GM12872 (cell line): ENCODE results near the gene NAMPT.

ENCODE experiments used
- TF ChIP-seq, protein P1 (sequence below): IDR thresholded peaks from 3 replicates; pipeline ENCODE4 v1.5.1; 2011; ENCODE audit warnings: low read depth, mild to moderate bottlenecking, low read length, moderate library complexity; ENCODE audit not compliant: insufficient read depth

The NAMPT gene

DNA sequence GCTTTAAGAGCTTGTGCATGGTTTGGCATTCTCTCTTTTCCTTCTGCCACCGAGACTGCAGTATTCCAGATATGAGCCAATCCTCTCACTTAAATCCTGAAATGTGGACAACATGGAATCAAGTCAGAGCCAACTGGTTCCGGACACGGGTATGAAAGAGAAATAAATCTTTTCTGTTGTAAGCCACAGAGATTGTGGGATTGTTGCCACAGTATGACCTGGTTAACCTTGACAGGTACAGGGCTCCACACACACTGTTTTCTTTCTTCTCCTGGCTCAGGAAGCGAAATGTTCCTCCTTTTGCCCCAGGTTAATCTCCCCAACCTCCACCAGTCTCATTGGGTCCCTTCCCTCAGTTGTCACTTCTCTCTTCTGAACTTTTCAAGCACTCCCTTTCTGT, 6.5 kb upstream of the NAMPT start:
- TF ChIP-seq, protein P1, sequence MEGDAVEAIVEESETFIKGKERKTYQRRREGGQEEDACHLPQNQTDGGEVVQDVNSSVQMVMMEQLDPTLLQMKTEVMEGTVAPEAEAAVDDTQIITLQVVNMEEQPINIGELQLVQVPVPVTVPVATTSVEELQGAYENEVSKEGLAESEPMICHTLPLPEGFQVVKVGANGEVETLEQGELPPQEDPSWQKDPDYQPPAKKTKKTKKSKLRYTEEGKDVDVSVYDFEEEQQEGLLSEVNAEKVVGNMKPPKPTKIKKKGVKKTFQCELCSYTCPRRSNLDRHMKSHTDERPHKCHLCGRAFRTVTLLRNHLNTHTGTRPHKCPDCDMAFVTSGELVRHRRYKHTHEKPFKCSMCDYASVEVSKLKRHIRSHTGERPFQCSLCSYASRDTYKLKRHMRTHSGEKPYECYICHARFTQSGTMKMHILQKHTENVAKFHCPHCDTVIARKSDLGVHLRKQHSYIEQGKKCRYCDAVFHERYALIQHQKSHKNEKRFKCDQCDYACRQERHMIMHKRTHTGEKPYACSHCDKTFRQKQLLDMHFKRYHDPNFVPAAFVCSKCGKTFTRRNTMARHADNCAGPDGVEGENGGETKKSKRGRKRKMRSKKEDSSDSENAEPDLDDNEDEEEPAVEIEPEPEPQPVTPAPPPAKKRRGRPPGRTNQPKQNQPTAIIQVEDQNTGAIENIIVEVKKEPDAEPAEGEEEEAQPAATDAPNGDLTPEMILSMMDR: no peak

DNA sequence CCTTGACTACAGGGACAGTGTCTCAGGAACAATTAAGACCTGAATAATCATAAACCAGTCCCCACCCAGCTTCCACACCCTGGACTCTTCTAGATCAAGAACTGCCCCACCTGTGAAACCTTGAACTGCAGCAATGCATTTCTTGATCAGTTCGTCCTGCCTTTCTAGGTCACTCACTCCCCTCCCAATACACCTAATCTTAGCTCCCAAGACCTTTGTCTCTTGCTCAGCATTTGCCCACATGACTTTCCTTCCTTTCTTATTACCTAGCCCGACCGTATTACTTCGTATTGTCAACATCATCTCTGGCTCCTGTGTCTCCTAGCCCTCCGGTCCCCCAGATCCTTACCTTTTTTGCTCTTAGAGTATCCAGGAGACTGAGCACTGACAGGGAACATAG, 5.5 kb upstream of the NAMPT start:
- TF ChIP-seq, protein P1: no peak

DNA sequence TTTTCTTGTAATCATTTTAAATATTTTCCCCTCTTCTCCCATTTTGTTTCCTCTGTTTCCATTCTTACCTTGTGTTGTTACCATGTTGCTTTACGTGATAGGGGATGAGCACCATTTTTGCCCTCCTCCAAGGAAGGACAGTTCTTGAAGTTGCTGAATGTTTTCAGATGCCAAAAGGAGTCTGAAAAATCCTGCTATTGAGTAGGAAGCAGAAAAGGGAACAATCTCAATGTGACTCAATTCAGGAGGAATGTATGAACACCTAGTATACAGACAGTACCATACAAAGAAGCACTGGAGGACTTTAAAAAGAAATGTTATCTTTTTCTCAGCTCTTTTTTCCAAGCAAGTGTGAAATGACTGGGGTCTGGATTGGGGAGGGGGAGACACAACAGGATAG, 5.1 kb upstream of the NAMPT start:
- TF ChIP-seq, protein P1: no peak

DNA sequence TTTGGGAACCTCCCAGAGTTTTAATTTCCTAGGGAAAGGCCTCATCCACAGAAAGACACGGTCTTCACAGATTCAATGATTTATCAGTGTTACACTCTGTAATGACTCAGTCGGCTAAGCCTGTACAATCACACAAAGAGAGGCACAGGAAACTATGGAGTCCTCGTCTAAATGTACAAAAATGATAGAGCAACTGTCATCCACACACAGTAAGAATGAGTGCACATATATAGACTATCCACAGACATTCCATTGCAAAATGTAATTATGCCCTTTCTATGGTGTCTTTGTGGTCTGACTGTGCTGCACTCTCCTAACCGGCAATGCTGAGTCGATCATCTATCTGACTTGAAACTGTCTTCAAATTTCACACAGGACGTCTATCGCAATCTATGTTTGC, 3.5 kb upstream of the NAMPT start:
- TF ChIP-seq, protein P1: no peak

DNA sequence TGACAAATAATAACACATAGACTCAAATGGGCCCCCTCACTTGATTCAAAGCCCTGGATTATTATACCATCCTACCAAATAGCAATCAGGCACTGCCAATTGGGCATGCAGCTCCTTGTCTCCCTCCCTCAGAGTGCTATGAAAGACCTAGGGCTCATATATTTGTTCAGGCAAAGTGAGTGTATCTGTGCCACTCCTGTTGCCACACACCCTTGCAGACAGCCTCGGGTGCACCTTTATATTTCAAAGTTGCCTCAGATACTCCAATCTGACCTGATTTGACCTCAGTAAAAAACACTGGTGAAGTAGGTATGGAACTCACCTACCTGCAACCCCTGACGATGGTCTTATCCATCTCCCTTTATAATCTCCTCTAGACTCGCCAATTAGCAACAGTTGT, 3.0 kb upstream of the NAMPT start:
- TF ChIP-seq, protein P1: no peak

DNA sequence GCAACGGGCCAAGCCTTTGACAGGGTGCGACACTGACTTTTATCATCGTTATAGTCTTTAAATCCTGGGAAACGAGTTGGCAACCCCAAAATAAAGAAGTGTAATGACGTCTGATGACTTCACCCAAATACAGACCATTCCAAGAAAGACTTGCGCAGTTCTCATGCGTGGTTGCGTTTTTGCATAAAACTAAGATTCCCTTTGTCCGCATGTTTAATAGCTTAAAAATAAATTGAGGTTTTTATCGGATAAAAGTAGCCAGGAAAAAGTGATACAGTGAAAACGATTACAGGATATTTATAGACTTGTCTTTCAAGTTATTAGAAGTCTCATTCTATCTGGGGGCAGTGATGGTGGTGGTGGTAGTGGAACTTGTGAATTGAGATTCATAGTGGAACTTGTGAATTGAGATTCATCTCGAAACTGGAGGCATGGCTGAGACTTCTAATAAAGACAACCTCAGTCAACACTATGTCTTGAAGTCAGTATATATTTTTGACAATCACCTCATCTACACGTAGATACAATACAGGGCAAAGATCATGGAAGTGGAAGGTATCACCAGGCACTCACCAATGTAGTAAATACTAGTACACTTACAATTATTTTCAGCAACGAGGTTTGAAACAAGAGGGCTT, 1.2 kb upstream of the NAMPT start:
- TF ChIP-seq, protein P1: no peak

DNA sequence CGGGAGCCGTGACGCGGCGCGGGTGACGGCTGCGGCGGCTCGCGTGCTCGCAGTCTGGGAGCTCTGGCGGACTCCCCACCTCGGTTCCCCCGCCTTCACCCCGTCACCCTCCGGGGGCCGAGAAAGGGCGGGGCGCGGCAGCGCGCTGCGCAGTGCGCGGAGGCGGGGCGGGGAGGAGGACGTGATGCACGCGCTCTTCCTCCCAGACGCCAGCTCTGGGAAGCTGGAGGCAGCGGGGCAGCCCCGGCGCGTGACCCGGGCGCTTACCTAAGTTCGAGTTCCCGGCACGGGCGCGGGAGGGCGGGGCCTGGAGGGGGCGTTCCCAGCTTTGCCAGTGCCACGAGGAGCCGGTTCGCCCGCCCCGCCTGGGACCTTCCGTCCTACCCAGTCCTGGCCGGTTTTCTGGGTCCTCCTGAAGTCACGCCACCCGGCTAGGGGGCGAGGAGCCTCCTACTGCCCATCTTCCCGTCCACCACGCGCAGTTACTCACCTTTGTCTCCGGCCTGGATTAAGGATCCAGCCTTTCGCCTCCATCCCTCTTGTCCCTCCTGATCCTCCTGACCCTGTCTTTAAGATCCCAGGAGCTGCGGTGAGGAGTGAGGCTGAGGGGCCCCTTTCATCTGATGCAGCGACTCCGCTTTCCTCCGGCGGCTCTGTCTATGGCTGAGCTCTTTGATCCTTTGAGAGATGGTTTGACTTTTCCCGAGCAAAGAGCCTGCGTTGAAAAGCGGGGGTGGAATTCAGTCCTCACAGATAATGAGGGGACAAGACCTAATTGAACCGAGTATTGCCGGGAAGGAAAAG, 470 bp upstream of the NAMPT start:
- TF ChIP-seq, protein P1: no peak
